ENCODE data around the gene MAP7.
A peak's percentile ranks its signal among the peaks of the same experiment; 100 is the strongest.

Gene MAP7

GRCh38 chr6:136370988-136371728, 179.1 kb downstream of the MAP7 start:
- no peak for DNase-seq

- DNase-seq = peak; percentile 19
Measured at GRCh38 chr6:136365776-136366354, 184.4 kb downstream of the MAP7 start.

- no peak for DNase-seq
Measured at GRCh38 chr6:136362421-136363356, 187.5 kb downstream of the MAP7 start.

GRCh38 chr6:136361787-136362186, 188.4 kb downstream of the MAP7 start:
- no peak for DNase-seq

GRCh38 chr6:136360783-136361182, 189.4 kb downstream of the MAP7 start:
- DNase-seq = no peak

GRCh38 chr6:136359851-136360250, 190.4 kb downstream of the MAP7 start:
- no peak for DNase-seq

GRCh38 chr6:136351518-136352110, 198.6 kb downstream of the MAP7 start:
- no peak for DNase-seq

GRCh38 chr6:136350914-136351313, 199.3 kb downstream of the MAP7 start:
- no peak for DNase-seq

- no peak for DNase-seq
Measured at GRCh38 chr6:136347847-136348246, 202.4 kb downstream of the MAP7 start.

GRCh38 chr6:136345145-136345544, 205.1 kb downstream of the MAP7 start:
- no peak for DNase-seq

- DNase-seq = no peak
Measured at GRCh38 chr6:136344420-136344819, 205.8 kb downstream of the MAP7 start.

GRCh38 chr6:136343700-136344099, 206.5 kb downstream of the MAP7 start:
- no peak for DNase-seq

- DNase-seq = no peak
Measured at GRCh38 chr6:136343275-136343674, 206.9 kb downstream of the MAP7 start.

GRCh38 chr6:136341967-136342366, 208.3 kb downstream of the MAP7 start:
- no peak for DNase-seq

GRCh38 chr6:136341367-136341766, 208.9 kb downstream of the MAP7 start:
- no peak for DNase-seq

GRCh38 chr6:136338486-136338885, 211.7 kb downstream of the MAP7 start:
- DNase-seq = no peak

- no peak for DNase-seq
Measured at GRCh38 chr6:136337606-136338005, 212.6 kb downstream of the MAP7 start.

GRCh38 chr6:136337121-136337520, 213.1 kb downstream of the MAP7 start:
- no peak for DNase-seq

GRCh38 chr6:136335736-136336363, 214.4 kb downstream of the MAP7 start:
- DNase-seq = no peak

- DNase-seq = no peak
Measured at GRCh38 chr6:136334853-136335252, 215.4 kb downstream of the MAP7 start.

GRCh38 chr6:136334465-136334846, 215.8 kb downstream of the MAP7 start:
- DNase-seq = no peak

GRCh38 chr6:136333824-136334464, 216.3 kb downstream of the MAP7 start:
- no peak for DNase-seq
